K562 (cell line): Measurements from ENCODE around the gene MAP3K14. TPM values are rescaled to one million over a fixed set of nuclear protein-coding genes. Genes with fewer than 3 reads are reported as not detected.
A peak's percentile ranks its signal among the peaks of the same experiment; 100 is the strongest.

Source experiments
- AFF1 ChIP-seq, 2 experiments: fragments of 450-650 bp; IDR thresholded peaks; 2 replicates each; pipeline ENCODE4 v1.6.1; 2018; ENCODE audit warnings: mild to moderate bottlenecking in 2 of 2, low read depth in 1 of 2; ENCODE audit not compliant: partially characterized antibody in 2 of 2
- ATF1 ChIP-seq, 2 experiments: fragments of 450-650 bp in 1 of 2; IDR thresholded peaks; 2 replicates each; pipeline ENCODE4 v1.6.1; 2016; ENCODE audit warnings: missing compliant biosample characterization in 1 of 2, missing genetic modification characterization in 1 of 2
- ATF2 ChIP-seq: sonication (generic); formaldehyde crosslinking; IDR thresholded peaks from 2 replicates; pipeline ENCODE4 v1.8.1; 2022; ENCODE audit warnings: missing genetic modification reagents
- BACH1 ChIP-seq: fragments of 200-800 bp; sonication (Bioruptor generic); IDR thresholded peaks from 2 replicates; pipeline ENCODE4 v1.6.1; 2016; ENCODE audit warnings: missing genetic modification characterization, missing compliant biosample characterization
- CBX8 ChIP-seq: fragments of 200-600 bp; sonication (generic); IDR thresholded peaks from 2 replicates; pipeline ENCODE4 v1.6.1; 2012; ENCODE audit warnings: borderline replicate concordance, mixed run types, low read depth, mild to moderate bottlenecking, moderate library complexity, mixed read lengths, low read length, control low read depth, inconsistent platforms; ENCODE audit not compliant: poor library complexity, severe bottlenecking; ENCODE audit errors: extremely low read depth
- EGR1 ChIP-seq: fragments of 450-650 bp; conservative IDR thresholded peaks from 2 replicates; pipeline ENCODE4 v1.6.1; 2017; ENCODE audit warnings: mild to moderate bottlenecking
- LCOR ChIP-seq: sonication (generic); formaldehyde crosslinking; IDR thresholded peaks from 2 replicates; pipeline ENCODE4 v1.8.0; 2022; ENCODE audit warnings: mild to moderate bottlenecking, missing genetic modification reagents
- RREB1 ChIP-seq: fragments of 250-450 bp; sonication (Bioruptor Pico); IDR thresholded peaks from 2 replicates; pipeline ENCODE4 v1.4.0; 2020
- SIN3A ChIP-seq, 2 experiments: fragments of 150-350 bp in 1 of 2; IDR thresholded peaks; 2 replicates each; pipeline ENCODE4 v1.6.1; 2011 to 2016; ENCODE audit warnings: borderline replicate concordance in 2 of 2, low read depth in 2 of 2, low read length in 2 of 2, mild to moderate bottlenecking in 2 of 2, moderate library complexity in 2 of 2; ENCODE audit not compliant: control insufficient read depth in 1 of 2
- STAT5A ChIP-seq: IDR thresholded peaks from 2 replicates; pipeline ENCODE4 v1.6.1; 2012; ENCODE audit warnings: low read length, inconsistent platforms, borderline replicate concordance
- TOE1 ChIP-seq, 2 experiments: fragments of 450-650 bp in 1 of 2; sonication (generic) in 1 of 2; formaldehyde crosslinking in 1 of 2; IDR thresholded peaks; 2 replicates each; pipeline versions ENCODE4 v1.7.1 to v1.8.0; 2016 to 2022; ENCODE audit warnings: borderline replicate concordance in 2 of 2, mild to moderate bottlenecking in 2 of 2, antibody characterized with exemption in 1 of 2, inconsistent platforms in 1 of 2, low read depth in 1 of 2, missing genetic modification reagents in 1 of 2, moderate library complexity in 1 of 2
- ZBTB8A ChIP-seq: fragments of 450-650 bp; IDR thresholded peaks from 2 replicates; pipeline ENCODE4 v1.6.1; 2018; ENCODE audit warnings: mild to moderate bottlenecking, moderate library complexity; ENCODE audit not compliant: partially characterized antibody
- ZC3H11A ChIP-seq: IDR thresholded peaks from 2 replicates; pipeline ENCODE4 v1.6.1; 2012; ENCODE audit warnings: low read depth, low read length, improper control_type of control experiment
- polyA plus RNA-seq, 8 experiments: library from polyadenylated mRNA; depleted of rRNA in 4 of 8; stranded (reverse) in 5 of 8; unstranded in 3 of 8; fragments of >200 nt; fragmentation: Nextera tagmentation in 2 of 8; fragmentation: Illumina TruSeq in 1 of 8; extraction: Ambion mirVana in 2 of 8; extraction: Trizol in 1 of 8; gene quantifications; 2 replicates each; pipeline versions ENCODE4 v1.2.1 to v1.2.3, GENCODE V29; 2011 to 2014; ENCODE audit warnings: inconsistent platforms in 1 of 8, missing spikeins in 1 of 8
- total RNA-seq, 7 experiments: library from RNA; depleted of rRNA in 6 of 7; stranded (reverse); fragments of >200 nt in 6 of 7; fragmentation: Illumina TruSeq in 2 of 7; extraction: Trizol in 2 of 7; gene quantifications; 2 replicates each; pipeline versions ENCODE4 v1.2.1 to v1.2.3, GENCODE V29; 2011 to 2021; ENCODE audit warnings: low replicate concordance in 1 of 7

The MAP3K14 gene
- total and polyA plus RNA-seq, 9 of the 15 experiments (the other 6 are each of a cell fraction or from before 2014, with no cell fraction given), result 0.45 to 8.7 (median 3.2) TPM

GRCh38 chr17:45228763-45229539 lies 87.9 kb downstream of the MAP3K14 start (continued):
- TF ChIP-seq BACH1 (tag) (peak; percentile 58; the same call in 1 of the 2 replicates), ATF1 (CRISPR knock-in tag; IDR thresholded peaks at IDR 0.05) (no peak), ATF1 (tag; IDR thresholded peaks at IDR 0.05) (peak; percentile 95), ZC3H11A (no peak), SIN3A (IDR thresholded peaks at IDR 0.05; ENCODE audit: borderline replicate concordance in 2 of 2, control insufficient read depth in 1 of 2, low read depth in 2 of 2, low read length in 2 of 2) (peak; percentile 86 to 91; a peak in 3 of 4 replicates), TOE1 (IDR thresholded peaks at IDR 0.05; ENCODE audit: borderline replicate concordance) (peak; percentile 65; the same call in 1 of the 2 replicates), TOE1 (CRISPR knock-in tag; IDR thresholded peaks at IDR 0.05; ENCODE audit: borderline replicate concordance, low read depth) (no peak), AFF1 (IDR thresholded peaks at IDR 0.05; ENCODE audit: low read depth in 1 of 2, partially characterized antibody in 2 of 2) (peak in 1 of 2 experiments; percentile 20), EGR1 (peak; percentile 91), STAT5A (no peak), RREB1 (CRISPR knock-in tag) (0 out of 2 replicates have a peak, but pooled peaks have one; percentile 63), ATF2 (CRISPR knock-in tag) (peak; percentile 90; the same call in 1 of the 2 replicates), ZBTB8A (no peak), CBX8 (no peak), LCOR (CRISPR knock-in tag) (0 out of 2 replicates have a peak, but pooled peaks have one; percentile 54)
